GM23338 (cell line): ENCODE data around the gene PAX6. TPM values are rescaled to one million over a fixed set of nuclear protein-coding genes. Genes with fewer than 3 reads are reported as not detected.

ENCODE experiments used
- ATAC-seq: fragments of 200-7000 bp; cut with Tn5 transposase; 3 replicates; pipeline ENCODE4 v1.9.1; 2020
- DNase-seq: peaks from one replicate; pipeline ENCODE4 v3.0.0-alpha.2; 2015; ENCODE audit warnings: low spot score
- H2AFZ ChIP-seq: fragments of 200-600 bp; sonication (generic); 2 replicates; pipeline ENCODE4 v1.8.0; 2016; ENCODE audit warnings: antibody characterized with exemption, mild to moderate bottlenecking, moderate library complexity
- H3F3A ChIP-seq: fragments of 200-600 bp; sonication (generic); replicated peaks from 2 replicates; pipeline ENCODE4 v1.8.0; 2017; ENCODE audit warnings: antibody characterized with exemption, mixed run types, low read depth
- H3K27ac ChIP-seq: fragments of 200-600 bp; sonication (generic); 2 replicates; pipeline ENCODE4 v1.6.1; 2016; ENCODE audit warnings: low read depth
- H3K27me3 ChIP-seq: fragments of 200-600 bp; sonication (generic); 2 replicates; pipeline ENCODE4 v1.8.0; 2016; ENCODE audit warnings: mild to moderate bottlenecking, mixed run types, moderate library complexity; ENCODE audit not compliant: insufficient read depth
- H3K36me3 ChIP-seq: fragments of 200-600 bp; sonication (generic); 2 replicates; pipeline ENCODE4 v1.8.0; 2016; ENCODE audit warnings: mild to moderate bottlenecking; ENCODE audit not compliant: insufficient read depth
- H3K4me1 ChIP-seq: fragments of 200-600 bp; sonication (generic); 2 replicates; pipeline ENCODE4 v1.8.0; 2016; ENCODE audit warnings: mild to moderate bottlenecking, moderate library complexity; ENCODE audit not compliant: insufficient read depth
- H3K4me2 ChIP-seq: fragments of 200-600 bp; sonication (generic); 2 replicates; pipeline ENCODE4 v1.7.1; 2017; ENCODE audit warnings: mixed run types
- H3K4me3 ChIP-seq: fragments of 200-600 bp; sonication (generic); 2 replicates; pipeline ENCODE4 v1.6.1; 2016; ENCODE audit warnings: mixed run types
- H3K79me2 ChIP-seq: fragments of 200-600 bp; sonication (generic); replicated peaks from 2 replicates; pipeline ENCODE4 v1.8.0; 2017; ENCODE audit warnings: mild to moderate bottlenecking; ENCODE audit not compliant: insufficient read depth
- H3K9me2 ChIP-seq: fragments of 200-600 bp; sonication (generic); 2 replicates; pipeline ENCODE4 v1.8.0; 2017; ENCODE audit not compliant: insufficient read depth
- H4K20me1 ChIP-seq: fragments of 200-600 bp; sonication (generic); replicated peaks from 2 replicates; pipeline ENCODE4 v1.8.0; 2017; ENCODE audit warnings: mild to moderate bottlenecking; ENCODE audit not compliant: insufficient read depth
- H3K27ac Mint-ChIP-seq: 2 replicates; pipeline ENCODE4 v1.8.0; 2020; ENCODE audit warnings: inconsistent platforms, mild to moderate bottlenecking, moderate library complexity, mixed read lengths
- H3K27me3 Mint-ChIP-seq: 3 replicates; pipeline ENCODE4 v1.8.0; 2022; ENCODE audit warnings: low read depth, mild to moderate bottlenecking, moderate library complexity, mixed read lengths, inconsistent platforms; ENCODE audit not compliant: insufficient read depth, poor library complexity
- H3K36me3 Mint-ChIP-seq: 3 replicates; pipeline ENCODE4 v1.8.0; 2021; ENCODE audit warnings: low read depth, mild to moderate bottlenecking, inconsistent platforms, moderate library complexity, mixed read lengths
- H3K4me1 Mint-ChIP-seq: 3 replicates; pipeline ENCODE4 v1.8.0; 2020; ENCODE audit warnings: mild to moderate bottlenecking, inconsistent platforms, mixed read lengths
- H3K4me3 Mint-ChIP-seq: 3 replicates; pipeline ENCODE4 v1.8.0; 2021; ENCODE audit warnings: moderate library complexity, mild to moderate bottlenecking, inconsistent platforms, mixed read lengths
- H3K9me3 Mint-ChIP-seq: 3 replicates; pipeline ENCODE4 v1.8.0; 2020; ENCODE audit warnings: moderate library complexity, mild to moderate bottlenecking, inconsistent platforms, mixed read lengths
- CREB1 ChIP-seq: fragments of 250-450 bp; sonication (Bioruptor Pico); IDR thresholded peaks from 2 replicates; pipeline ENCODE4 v1.5.0; 2020; ENCODE audit warnings: low read depth, mild to moderate bottlenecking, moderate library complexity
- CTCF ChIP-seq, 2 experiments: fragments of 200-600 bp in 1 of 2; sonication (generic) in 1 of 2; conservative IDR thresholded peaks; 2 replicates each; pipeline versions ENCODE4 v1.5.1 to v1.6.1; 2016 to 2017; ENCODE audit warnings: antibody characterized with exemption in 2 of 2, low read depth in 2 of 2, mild to moderate bottlenecking in 2 of 2, moderate library complexity in 1 of 2
- ETS1 ChIP-seq: IDR thresholded peaks from 2 replicates; pipeline ENCODE4 v1.6.1; 2016; ENCODE audit warnings: antibody characterized with exemption
- EZH2 ChIP-seq: fragments of 200-600 bp; sonication (generic); IDR thresholded peaks from one replicate; pipeline ENCODE4 v1.8.0; 2017; ENCODE audit warnings: antibody characterized with exemption, mild to moderate bottlenecking, low read depth; ENCODE audit not compliant: unreplicated experiment
- EZH2phosphoT487 ChIP-seq: fragments of 200-600 bp; sonication (generic); IDR thresholded peaks from one replicate; pipeline ENCODE4 v1.8.1; 2018; ENCODE audit warnings: antibody characterized with exemption; ENCODE audit not compliant: unreplicated experiment
- JUNB ChIP-seq: IDR thresholded peaks from one replicate; pipeline ENCODE4 v1.6.1; 2016; ENCODE audit warnings: antibody characterized with exemption; ENCODE audit not compliant: unreplicated experiment
- NANOG ChIP-seq: IDR thresholded peaks from 2 replicates; pipeline ENCODE4 v1.6.1; 2016; ENCODE audit warnings: antibody characterized with exemption, borderline replicate concordance
- REST ChIP-seq: IDR thresholded peaks from one replicate; pipeline ENCODE4 v1.6.1; 2018; ENCODE audit warnings: antibody characterized with exemption; ENCODE audit not compliant: unreplicated experiment
- STAT1 ChIP-seq: IDR thresholded peaks from one replicate; pipeline ENCODE4 v1.6.1; 2016; ENCODE audit warnings: antibody characterized with exemption; ENCODE audit not compliant: unreplicated experiment
- ZNF462 ChIP-seq: fragments of 250-450 bp; sonication (Bioruptor Pico); IDR thresholded peaks from 2 replicates; pipeline ENCODE4 v1.5.0; 2020; ENCODE audit warnings: mild to moderate bottlenecking, moderate library complexity
- polyA plus RNA-seq: library from polyadenylated mRNA; unstranded; fragments of >200 nt; fragmentation: Nextera tagmentation; extraction: Ambion mirVana; gene quantifications from 2 replicates; pipeline ENCODE4 v1.2.1, GENCODE V29; 2016
- total RNA-seq: library from RNA; depleted of rRNA; stranded (reverse); fragments of >200 nt; shearing (Covaris generic); gene quantifications from 2 replicates; pipeline ENCODE4 v1.2.3, GENCODE V29; 2014

Gene PAX6
- total and polyA plus RNA-seq, 2 experiments from 2014 or later, result 0.17 to 0.45 TPM

- Mint-ChIP-seq H3K9me3 (no peaks in the 10 kb centered on the region), H3K36me3 (no peaks in the 10 kb centered on the region), H3K27ac (no peak overlapping the region), H3K4me3 (no peak overlapping the region), H3K27me3 (peaks cover 5% of the 10 kb centered on the region), H3K4me1 (peaks cover 9% of the 10 kb centered on the region; the same call in 2 of the 3 replicates)
- no peaks in the 10 kb centered on the region for H3K79me2 ChIP-seq
- H3K4me1 ChIP-seq, result peaks cover 14% of the 10 kb centered on the region
- no peak overlapping the region for H3K4me3 ChIP-seq
- H3K4me2 ChIP-seq, result no peak overlapping the region
- ATAC-seq (peak; percentile 83), DNase-seq (peak; percentile 53)
- peak; percentile 44 to 61 for TF ChIP-seq CTCF (conservative IDR thresholded peaks at IDR 0.05; ENCODE audit: low read depth in 2 of 2)
- TF ChIP-seq EZH2, result no peak
- peaks cover 28% of the 10 kb centered on the region for H3K27me3 ChIP-seq
- no peaks in the 10 kb centered on the region for H3K9me2 ChIP-seq
- H3K27ac ChIP-seq, result no peak overlapping the region
- H3K36me3 ChIP-seq, result no peaks in the 10 kb centered on the region
- no peaks in the 10 kb centered on the region for H4K20me1 ChIP-seq
- no peaks in the 10 kb centered on the region for H3F3A ChIP-seq
- H2AFZ ChIP-seq, result no peak overlapping the region
These were observed 23.1 kb upstream of the PAX6 start for GRCh38 chr11:31834237-31834636.

- no peaks in the 10 kb centered on the region for H3K79me2 ChIP-seq
- H3K4me2 ChIP-seq, result no peak overlapping the region
- DNase-seq, result no peak
- ATAC-seq, result no peak
- H3K27me3 ChIP-seq, result peaks cover 67% of the 10 kb centered on the region
- Mint-ChIP-seq H3K36me3 (no peaks in the 10 kb centered on the region), H3K9me3 (no peaks in the 10 kb centered on the region), H3K4me3 (no peak overlapping the region), H3K27me3 (peaks cover 39% of the 10 kb centered on the region), H3K4me1 (peaks cover 31% of the 10 kb centered on the region), H3K27ac (no peak overlapping the region)
- H3K27ac ChIP-seq, result no peak overlapping the region
- no peaks in the 10 kb centered on the region for H3K9me2 ChIP-seq
- H3K4me1 ChIP-seq, result peaks cover 35% of the 10 kb centered on the region
- no peaks in the 10 kb centered on the region; the same call in 1 of the 2 replicates for H4K20me1 ChIP-seq
- H2AFZ ChIP-seq, result no peak overlapping the region
- H3K4me3 ChIP-seq, result no peak overlapping the region
- peaks cover 12% of the 10 kb centered on the region; the same call in 1 of the 2 replicates for H3F3A ChIP-seq
- no peaks in the 10 kb centered on the region for H3K36me3 ChIP-seq
- TF ChIP-seq CREB1 (CRISPR knock-in tag) (no peak), REST (no peak), NANOG (no peak), EZH2phosphoT487 (no peak), STAT1 (no peak), JUNB (no peak), ETS1 (no peak), ZNF462 (CRISPR knock-in tag) (no peak)
These were observed 19.3 kb upstream of the PAX6 start for GRCh38 chr11:31830406-31830805.
